NCI-H748 (cell line): ENCODE results near the gene PTPRN2.

Experiments used
- DNase-seq: peaks from one replicate; lab custom pipeline; 2025; ENCODE audit not compliant: unreplicated experiment; lab: John Stamatoyannopoulos, UW

PTPRN2 gene

GRCh38 chr7:157764193-157764592, 823.4 kb downstream of the PTPRN2 start:
- no peak for DNase-seq

- no peak for DNase-seq
Observed at GRCh38 chr7:157763279-157764000, 824.2 kb downstream of the PTPRN2 start.

- DNase-seq = no peak
Observed at GRCh38 chr7:157762824-157763223, 824.8 kb downstream of the PTPRN2 start.

DNA sequence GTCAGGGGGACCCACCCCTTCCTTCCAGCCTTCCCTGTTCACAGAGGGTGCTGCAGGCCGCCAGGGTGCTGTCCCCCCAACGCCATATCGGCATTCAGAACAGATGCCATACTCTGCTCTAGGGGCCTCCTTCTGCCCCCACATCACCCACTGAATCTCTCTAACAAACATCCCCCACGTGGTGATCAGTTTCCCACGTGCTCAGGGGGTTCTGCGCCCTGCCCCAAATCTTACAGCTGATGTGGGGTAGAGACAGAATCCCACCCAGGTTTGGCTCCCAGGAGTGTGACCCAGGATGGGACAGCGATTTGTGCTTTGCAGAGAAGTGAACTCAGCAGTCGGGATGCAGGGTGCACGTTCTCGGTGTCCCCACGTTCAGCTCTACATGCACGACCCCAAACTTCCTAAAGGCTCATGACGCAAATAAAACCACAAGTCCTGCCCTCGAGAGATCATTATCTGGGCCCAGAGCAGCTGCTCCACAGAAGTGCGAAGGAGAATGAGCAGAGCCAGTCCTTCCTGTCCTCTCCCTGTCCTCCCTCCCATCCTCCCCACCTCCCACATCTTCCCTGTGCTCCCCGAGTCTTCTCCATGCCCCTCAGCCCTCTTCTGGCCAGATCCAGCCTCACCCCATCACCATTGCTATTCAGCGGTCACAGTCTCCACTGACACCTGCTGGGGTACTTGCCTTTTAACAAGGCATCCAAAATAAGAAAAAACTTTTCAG, 827.5 kb downstream of the PTPRN2 start:
- DNase-seq = no peak

- DNase-seq = no peak
Observed at GRCh38 chr7:157759246-157759805, 828.3 kb downstream of the PTPRN2 start.

DNA sequence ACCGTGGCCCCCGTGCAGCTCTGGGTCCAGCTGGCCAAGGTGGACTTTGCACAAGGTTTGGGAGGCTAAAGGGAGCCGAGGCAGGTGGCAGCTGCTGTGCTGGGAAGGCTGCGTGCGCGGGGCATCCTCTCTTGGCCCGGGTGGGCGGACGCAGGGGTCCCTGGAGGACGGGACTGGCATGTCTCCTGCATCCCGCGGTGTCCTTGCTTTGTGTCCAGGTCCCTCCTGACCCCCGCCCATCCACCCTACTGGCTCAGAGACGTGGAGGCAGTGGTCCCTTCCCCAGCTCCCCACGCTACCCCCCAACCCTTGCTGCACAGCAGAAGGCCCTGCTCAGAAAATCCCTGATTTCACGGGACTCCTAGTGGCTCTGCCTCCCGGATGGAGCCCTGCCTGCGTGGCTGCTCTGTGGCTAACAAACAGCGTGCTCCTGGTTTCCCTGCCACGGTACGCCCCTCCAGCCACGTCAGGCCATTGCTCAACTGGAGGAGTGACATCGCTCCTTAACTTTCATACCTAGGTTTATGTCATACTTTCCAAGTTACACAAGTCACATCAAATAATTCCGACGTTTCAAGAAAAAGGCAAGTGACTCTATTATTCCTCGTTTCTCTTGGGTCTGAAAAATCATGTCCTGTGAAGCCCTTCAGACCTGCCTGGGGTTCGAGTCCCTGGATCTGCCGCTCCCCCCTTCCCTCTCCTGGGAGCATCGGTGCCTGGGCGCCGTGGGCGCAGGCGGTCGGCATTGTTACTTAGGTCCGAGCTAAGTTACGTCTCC, 829.0 kb downstream of the PTPRN2 start:
- no peak for DNase-seq

- DNase-seq = peak; percentile 26
Observed at GRCh38 chr7:157757776-157758467, 829.7 kb downstream of the PTPRN2 start.

- DNase-seq = no peak
Observed at GRCh38 chr7:157757211-157757610, 830.4 kb downstream of the PTPRN2 start.

GRCh38 chr7:157755741-157756140, 831.9 kb downstream of the PTPRN2 start:
- no peak for DNase-seq

GRCh38 chr7:157754416-157754790, 833.2 kb downstream of the PTPRN2 start:
- no peak for DNase-seq

GRCh38 chr7:157753713-157754415, 833.8 kb downstream of the PTPRN2 start:
- DNase-seq = no peak

GRCh38 chr7:157752832-157753291, 834.8 kb downstream of the PTPRN2 start:
- DNase-seq = no peak

DNA sequence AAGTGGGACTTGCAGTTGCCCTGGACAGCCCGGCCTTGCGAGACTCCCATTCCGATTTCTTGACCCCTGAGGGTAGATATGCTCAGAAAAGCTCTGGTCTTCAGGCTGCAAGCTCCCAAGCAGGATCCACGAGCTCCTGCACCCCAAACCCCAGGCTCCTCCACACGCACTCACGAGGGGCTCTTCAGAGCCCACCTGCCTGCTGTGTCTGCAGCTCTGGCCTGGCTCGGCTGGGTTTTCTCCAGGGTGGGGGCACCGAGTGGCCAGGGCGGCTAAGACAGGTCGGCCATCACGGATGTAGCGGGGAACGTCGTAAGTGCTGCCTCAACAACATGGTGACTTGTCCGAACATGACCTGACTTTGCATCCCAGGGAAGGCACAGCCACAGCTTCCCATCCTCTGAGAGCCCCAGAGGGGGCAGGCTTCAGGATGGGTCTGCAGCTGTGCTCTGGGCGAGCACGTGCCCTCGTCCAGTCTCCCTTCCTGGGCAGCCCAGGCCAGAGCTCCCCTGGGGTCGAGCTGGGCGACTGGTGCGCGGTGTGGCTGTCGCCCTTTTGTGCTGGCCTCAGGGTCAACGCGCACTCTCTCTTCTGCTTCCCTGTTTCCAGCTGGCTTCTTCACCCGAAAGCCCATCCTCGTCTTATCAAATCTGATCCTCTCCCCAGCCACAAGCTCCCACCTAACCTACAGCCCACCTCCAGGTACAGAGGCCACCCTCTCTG, 835.5 kb downstream of the PTPRN2 start:
- DNase-seq = no peak

DNA sequence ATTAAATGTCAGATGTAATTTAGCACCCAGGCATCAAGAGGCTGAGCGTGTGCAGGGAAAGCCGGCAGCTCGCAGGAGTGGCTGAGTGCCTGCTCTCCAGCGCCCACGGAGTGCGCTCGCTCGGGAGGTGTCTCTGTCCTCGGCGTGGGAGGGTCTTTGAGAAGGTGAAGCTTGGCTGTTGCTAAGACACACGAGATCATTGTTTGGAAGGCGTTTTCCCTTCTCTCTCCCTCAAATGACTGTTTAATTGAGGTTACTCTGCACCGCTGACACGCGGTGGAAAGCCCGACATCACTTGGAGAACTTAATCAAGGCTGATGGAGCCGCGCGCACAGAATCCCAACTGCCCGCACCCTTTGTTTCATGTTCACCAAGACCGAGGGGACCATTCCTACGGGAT, 836.2 kb downstream of the PTPRN2 start:
- peak; percentile 72 for DNase-seq

DNA sequence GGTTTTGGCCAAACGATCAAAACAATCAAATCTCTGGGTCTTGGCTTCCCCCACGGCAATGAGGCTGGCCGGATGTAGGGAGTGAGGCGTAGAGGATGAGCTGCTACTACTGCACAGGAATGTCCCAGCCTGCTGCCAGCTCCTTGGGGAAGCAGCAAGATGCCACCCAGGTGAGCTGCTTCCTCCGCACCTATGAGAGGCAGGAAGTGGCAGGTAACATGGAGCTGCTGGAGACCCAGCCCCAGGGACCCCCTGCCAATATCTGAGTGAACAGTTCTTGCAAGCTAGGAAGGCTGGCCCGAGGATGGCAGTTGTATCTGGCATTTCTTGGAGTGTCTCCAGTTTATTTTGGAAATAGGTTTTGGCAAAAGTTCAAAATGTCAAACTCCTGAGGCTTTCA, 837.3 kb downstream of the PTPRN2 start:
- no peak for DNase-seq

DNA sequence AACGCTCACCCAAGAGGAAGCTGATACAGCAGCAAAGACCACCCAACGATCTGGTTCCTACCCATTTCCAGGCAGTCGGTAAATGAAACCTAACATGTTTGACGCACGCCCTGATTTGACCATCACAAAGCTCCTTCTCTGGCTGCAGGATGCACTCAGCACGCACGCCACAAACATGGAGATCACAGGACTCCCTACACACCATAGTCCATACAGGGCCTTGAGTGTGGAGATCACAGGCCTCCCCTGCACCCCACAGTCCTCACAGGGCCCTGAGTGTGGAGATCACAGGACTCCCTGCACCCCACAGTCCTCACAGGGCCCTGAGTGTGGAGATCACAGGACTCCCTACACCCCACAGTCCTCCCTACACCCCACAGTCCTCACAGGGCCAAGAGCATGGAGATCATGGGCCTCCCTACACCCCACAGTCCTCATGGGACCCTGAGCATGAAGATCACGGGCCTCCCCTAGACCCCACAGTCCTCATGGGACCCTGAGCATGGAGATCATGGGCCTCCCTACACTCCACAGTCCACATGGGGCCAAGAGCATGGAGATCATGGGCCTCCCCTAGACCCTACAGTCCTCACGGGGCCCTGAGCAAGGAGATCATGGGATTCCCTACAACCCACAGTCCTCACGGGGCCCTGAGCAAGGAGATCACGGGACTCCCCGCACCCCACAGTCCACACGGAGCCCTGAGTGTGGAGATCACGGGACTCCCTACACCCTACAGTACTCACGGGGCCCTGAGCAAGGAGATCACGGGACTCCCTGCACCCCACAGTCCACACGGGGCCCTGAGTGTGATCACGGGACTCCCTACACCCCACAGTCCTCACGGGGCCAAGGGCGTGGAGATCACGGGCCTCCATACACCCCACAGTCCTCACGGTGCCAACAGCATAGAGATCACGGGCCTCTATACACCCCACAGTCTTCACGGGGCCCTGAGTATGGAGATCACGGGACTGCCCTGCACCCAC, 841.6 kb downstream of the PTPRN2 start:
- DNase-seq = no peak

- DNase-seq = no peak
Observed at GRCh38 chr7:157744786-157745601, 842.6 kb downstream of the PTPRN2 start.
